Esophagus squamous epithelium (tissue), 5 donors: Measurements from ENCODE around the gene OSCAR. TPM values are rescaled to one million over a fixed set of nuclear protein-coding genes. Genes with fewer than 3 reads are reported as not detected.

Experiments
- DNase-seq: peaks from one replicate; lab custom pipeline; 2025; lab: John Stamatoyannopoulos, UW
- H3K27ac ChIP-seq, 4 donors: fragments of 200-600 bp; sonication (generic); one replicate each; pipeline ENCODE4 v1.5.1; 2016 to 2019; ENCODE audit warnings: mild to moderate bottlenecking in 1 of 4
- H3K27me3 ChIP-seq, 4 donors: fragments of 200-600 bp; sonication (generic); 1 replicate in 3 of 4; 2 replicates in 1 of 4; pipeline versions ENCODE4 v1.5.1 to v1.6.0; 2017 to 2021; ENCODE audit warnings: antibody characterized with exemption in 1 of 4
- H3K36me3 ChIP-seq, 3 donors: fragments of 200-600 bp; sonication (generic); one replicate each; pipeline ENCODE4 v1.5.1; 2016 to 2019
- H3K4me1 ChIP-seq, 3 donors: fragments of 200-600 bp; sonication (generic); one replicate each; pipeline ENCODE4 v1.5.1; 2017 to 2019
- H3K4me3 ChIP-seq, 4 donors: fragments of 200-600 bp; sonication (generic); 1 replicate in 3 of 4; 2 replicates in 1 of 4; pipeline ENCODE4 v1.5.1; 2016 to 2019; ENCODE audit warnings: mild to moderate bottlenecking in 2 of 4, moderate library complexity in 1 of 4
- H3K9me3 ChIP-seq, 3 donors: fragments of 200-600 bp; sonication (generic); one replicate each; pipeline ENCODE4 v1.5.1; 2016 to 2019
- POLR2A ChIP-seq, 4 donors: fragments of 450-650 bp; IDR thresholded peaks; one replicate each; pipeline ENCODE4 v1.6.1; 2017; ENCODE audit warnings: antibody characterized with exemption in 4 of 4, mild to moderate bottlenecking in 4 of 4, moderate library complexity in 3 of 4
- WGBS, 2 donors: methylation state at CpG; one replicate each; pipeline ENCODE4 v1.1.5; 2018; 5-methylcytosine and 5-hydroxymethylcytosine counted together
- intact Hi-C: fragments of 100-400 bp; cut with DNase I; formaldehyde crosslinking; loops from one replicate; pipeline ENCODE4 v1.15.0; 2022
- total RNA-seq, 4 donors: library from RNA; depleted of rRNA; stranded (reverse); fragments of >200 nt; gene quantifications; one replicate each; pipeline ENCODE4 v1.1.0, GENCODE V29; 2016
- TF ChIP-seq, protein P1 (sequence below), 6 experiments: fragments of 450-650 bp in 4 of 6; fragments of 200-600 bp in 2 of 6; sonication (generic) in 2 of 6; IDR thresholded peaks; one replicate each; pipeline ENCODE4 v1.5.1; 2016 to 2019; ENCODE audit warnings: antibody characterized with exemption in 6 of 6, mild to moderate bottlenecking in 4 of 6, moderate library complexity in 4 of 6
- donor health status: DM: yes; HTN: yes; CAD: no.

The OSCAR gene
- total RNA-seq, 4 donors from 2014 or later: 0.70 to 1.6 (median 1.3) TPM; not detected in 1

DNA sequence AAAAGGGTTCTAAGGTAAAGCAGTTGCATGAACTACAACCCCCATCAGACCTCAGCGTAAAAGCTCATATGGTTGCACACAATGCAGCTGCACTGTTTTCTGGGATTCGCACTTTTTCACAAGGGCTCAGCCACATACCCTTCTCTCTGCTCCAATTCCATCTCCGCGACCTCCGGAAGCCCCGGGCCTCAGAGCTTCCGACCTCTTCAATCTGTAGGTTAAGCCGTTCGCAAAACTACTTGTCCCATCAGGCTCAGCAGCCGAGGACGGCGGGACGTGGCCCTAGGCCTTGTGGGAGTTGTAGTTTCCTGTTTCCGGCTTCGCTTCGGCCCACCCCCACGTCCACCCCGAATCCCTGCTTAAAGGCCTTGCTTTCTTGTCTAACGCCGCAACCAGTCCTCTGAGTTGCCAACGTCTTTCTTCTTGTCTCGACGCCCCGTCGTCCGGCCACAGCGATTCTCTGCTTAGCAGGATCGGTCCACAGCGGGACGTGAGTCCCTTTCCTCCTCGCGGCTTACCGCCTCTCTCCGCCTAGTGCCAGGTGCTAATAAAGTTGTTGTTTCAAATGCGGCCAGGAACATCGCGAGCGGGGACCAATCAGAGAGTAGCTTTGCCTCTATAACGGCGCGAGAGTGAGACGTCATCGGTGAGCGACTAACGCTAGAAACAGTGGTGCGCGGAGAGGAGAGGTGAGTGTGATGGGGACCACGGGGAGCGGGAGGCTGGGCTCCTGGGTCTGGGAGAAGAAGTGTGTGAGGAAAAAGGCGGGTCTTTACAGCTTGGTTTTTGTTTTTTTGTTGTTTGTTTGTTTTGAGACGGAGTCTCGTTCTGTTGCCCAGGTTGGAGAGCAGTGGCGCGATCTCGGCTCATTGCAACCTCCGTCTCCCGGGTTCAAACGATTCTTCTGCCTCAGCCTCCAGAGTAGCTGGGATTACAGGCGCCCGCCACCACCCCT, 14.8 kb upstream of the OSCAR start, which contains the start of the genes PRPF31 and TFPT:
Gene PRPF31, plus strand, starts transcription at position 646 of the 955 bp plus-strand sequence. CDS start 2,525 bp downstream, outside the sequence.
Gene TFPT, minus strand, starts transcription at position 549 of the 955 bp plus-strand sequence. Its CDS starts 388 bp downstream, at position 161.
- WGBS, 2 donors: 0% methylated on average over 53 to 58 of the region's 60 CpGs
- intact Hi-C loops: no loop called here
- Histone ChIP-seq H3K36me3 (peaks cover 5 to 50% (median 7%) of the 10 kb centered on the region in 3 donors), H3K27ac (peak within 1 kb of the TSS; percentile 90 to 96 (median 91)), H3K9me3 (no peaks in the 10 kb centered on the region), H3K4me3 (peak within 1 kb of the TSS; percentile 62 to 92 (median 83)), H3K4me1 (peaks cover 19 to 31% (median 22%) of the 10 kb centered on the region in 3 donors), H3K27me3 (no peaks in the 10 kb centered on the region)
- TF ChIP-seq, protein P1, sequence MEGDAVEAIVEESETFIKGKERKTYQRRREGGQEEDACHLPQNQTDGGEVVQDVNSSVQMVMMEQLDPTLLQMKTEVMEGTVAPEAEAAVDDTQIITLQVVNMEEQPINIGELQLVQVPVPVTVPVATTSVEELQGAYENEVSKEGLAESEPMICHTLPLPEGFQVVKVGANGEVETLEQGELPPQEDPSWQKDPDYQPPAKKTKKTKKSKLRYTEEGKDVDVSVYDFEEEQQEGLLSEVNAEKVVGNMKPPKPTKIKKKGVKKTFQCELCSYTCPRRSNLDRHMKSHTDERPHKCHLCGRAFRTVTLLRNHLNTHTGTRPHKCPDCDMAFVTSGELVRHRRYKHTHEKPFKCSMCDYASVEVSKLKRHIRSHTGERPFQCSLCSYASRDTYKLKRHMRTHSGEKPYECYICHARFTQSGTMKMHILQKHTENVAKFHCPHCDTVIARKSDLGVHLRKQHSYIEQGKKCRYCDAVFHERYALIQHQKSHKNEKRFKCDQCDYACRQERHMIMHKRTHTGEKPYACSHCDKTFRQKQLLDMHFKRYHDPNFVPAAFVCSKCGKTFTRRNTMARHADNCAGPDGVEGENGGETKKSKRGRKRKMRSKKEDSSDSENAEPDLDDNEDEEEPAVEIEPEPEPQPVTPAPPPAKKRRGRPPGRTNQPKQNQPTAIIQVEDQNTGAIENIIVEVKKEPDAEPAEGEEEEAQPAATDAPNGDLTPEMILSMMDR (IDR thresholded peaks at IDR 0.05): peak in 2 of 6 experiments; percentile 3 to 32
- TF ChIP-seq POLR2A (IDR thresholded peaks at IDR 0.05): peak in 3 of 4 donors; percentile 38 to 64 (median 52)
- peak; percentile 94 for DNase-seq

DNA sequence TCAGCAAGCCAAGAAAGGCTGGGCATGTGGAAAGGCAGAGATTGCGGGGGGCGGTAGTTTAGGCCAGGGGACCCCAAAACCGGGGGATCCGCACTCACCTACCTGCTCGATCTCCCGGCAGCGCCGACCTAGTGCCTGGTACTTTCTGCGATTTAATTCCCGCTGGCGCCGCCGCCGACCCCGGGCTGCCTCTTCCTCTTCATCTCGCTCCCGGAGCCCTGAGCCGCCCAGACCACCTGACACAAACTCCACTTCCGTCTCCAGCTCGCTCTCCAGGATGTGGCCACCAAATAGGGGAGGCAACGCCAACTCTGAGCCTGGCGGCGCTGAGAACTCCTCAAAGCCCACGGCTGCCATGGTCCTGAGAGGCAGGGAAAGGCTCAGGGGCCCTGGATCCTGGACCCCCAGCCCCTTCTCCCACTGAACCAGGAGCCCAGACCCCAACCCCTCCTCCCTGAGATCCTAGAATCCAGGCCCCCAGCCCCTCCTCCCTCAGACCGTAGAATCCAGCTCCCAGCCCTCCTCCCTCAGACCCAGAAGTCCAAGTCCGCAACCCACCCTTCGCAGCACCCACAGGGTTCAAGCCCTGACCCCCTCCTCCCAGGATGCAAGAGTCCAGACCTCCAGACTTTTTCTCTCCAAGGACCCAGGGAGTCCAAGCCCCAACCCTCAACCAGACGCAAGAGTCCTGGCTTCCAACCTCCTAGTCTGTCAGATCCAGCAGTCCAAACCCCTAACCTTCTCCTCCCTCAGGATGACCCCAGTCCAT, 13.9 kb upstream of the OSCAR start:
- WGBS, 2 donors: 33 to 58% methylated on average over 3 to 22 of the region's 28 CpGs
- TF ChIP-seq, protein P1 (IDR thresholded peaks at IDR 0.05): no peak
- no peak for TF ChIP-seq POLR2A (IDR thresholded peaks at IDR 0.05)
- no peaks in the 10 kb centered on the region for H3K9me3 ChIP-seq
- intact Hi-C loops: no loop called here
- DNase-seq: no peak
- peaks cover 19 to 31% (median 22%) of the 10 kb centered on the region in 3 donors for H3K4me1 ChIP-seq
- peak overlapping the region; percentile 62 to 92 (median 83) for H3K4me3 ChIP-seq
- H3K27me3 ChIP-seq: no peaks in the 10 kb centered on the region
- H3K36me3 ChIP-seq: peaks cover 14 to 50% (median 16%) of the 10 kb centered on the region in 3 donors
- H3K27ac ChIP-seq: peak overlapping the region; percentile 25 to 96 (median 90)

DNA sequence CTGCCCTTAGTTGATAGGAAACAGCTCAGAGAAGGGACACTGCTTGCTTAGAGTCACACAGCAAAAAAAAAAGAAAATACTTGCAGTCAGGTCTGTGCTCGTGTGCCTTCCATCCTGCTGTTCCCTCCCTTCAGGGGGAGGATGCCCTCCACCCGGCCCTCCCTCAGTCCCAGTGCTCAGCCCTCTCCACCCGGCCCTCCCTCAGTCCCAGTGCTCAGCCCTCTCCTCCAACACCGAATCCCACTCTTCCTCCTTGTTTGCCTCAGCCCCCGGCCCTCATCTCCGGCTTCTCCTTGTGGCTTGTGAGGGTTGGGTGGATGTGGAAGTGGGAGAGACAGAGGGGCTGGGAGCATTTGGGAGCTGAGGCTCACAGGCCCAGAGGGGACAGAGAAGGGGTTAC, 9.0 kb upstream of the OSCAR start:
- WGBS, 2 donors: 80% methylated on average over 1 of the region's 6 CpGs; no CpG with 5 or more reads in 1 of the 2 donors
- H3K9me3 ChIP-seq: no peaks in the 10 kb centered on the region
- peaks cover 26 to 77% (median 34%) of the 10 kb centered on the region in 3 donors for H3K36me3 ChIP-seq
- intact Hi-C loops: no loop called here
- no peak overlapping the region for H3K27ac ChIP-seq
- peaks cover 6 to 12% (median 10%) of the 10 kb centered on the region in 3 donors for H3K4me1 ChIP-seq
- no peaks in the 10 kb centered on the region for H3K27me3 ChIP-seq
- DNase-seq: no peak
- no peak overlapping the region for H3K4me3 ChIP-seq
- TF ChIP-seq, protein P1 (IDR thresholded peaks at IDR 0.05): no peak
- TF ChIP-seq POLR2A (IDR thresholded peaks at IDR 0.05): no peak

DNA sequence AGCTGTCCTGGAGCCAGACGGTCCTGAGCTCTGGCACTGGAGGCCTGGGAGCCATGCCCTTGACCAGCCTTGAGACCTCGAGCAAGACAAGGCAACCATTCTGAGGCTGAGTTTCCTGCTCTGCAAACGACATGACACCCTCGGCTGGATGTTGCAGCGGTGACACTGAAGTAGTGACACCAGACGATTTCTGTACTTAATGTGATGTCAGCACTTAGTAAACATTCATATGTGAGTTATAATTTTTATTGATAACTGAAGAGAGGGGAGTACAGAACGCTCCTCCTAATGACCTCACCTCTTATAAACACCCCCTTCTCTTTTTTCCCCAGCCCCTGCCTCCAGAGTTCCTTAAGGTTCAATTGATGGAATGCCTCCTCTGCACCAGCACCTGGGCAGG, 7.9 kb upstream of the OSCAR start:
- H3K4me3 ChIP-seq: no peak overlapping the region
- H3K9me3 ChIP-seq: no peaks in the 10 kb centered on the region
- H3K27me3 ChIP-seq: no peaks in the 10 kb centered on the region
- peaks cover 26 to 77% (median 34%) of the 10 kb centered on the region in 3 donors for H3K36me3 ChIP-seq
- no peak overlapping the region for H3K27ac ChIP-seq
- peaks cover 2 to 12% (median 7%) of the 10 kb centered on the region in 3 donors for H3K4me1 ChIP-seq
- intact Hi-C loops: no loop called here
- TF ChIP-seq POLR2A (IDR thresholded peaks at IDR 0.05): no peak
- TF ChIP-seq, protein P1 (IDR thresholded peaks at IDR 0.05): no peak
- 75 to 79% methylated on average over 5 to 7 of the region's 7 CpGs for WGBS, 2 donors
- DNase-seq: no peak
